ENCODE measurements around the gene COL27A1.

COL27A1 gene

DNA sequence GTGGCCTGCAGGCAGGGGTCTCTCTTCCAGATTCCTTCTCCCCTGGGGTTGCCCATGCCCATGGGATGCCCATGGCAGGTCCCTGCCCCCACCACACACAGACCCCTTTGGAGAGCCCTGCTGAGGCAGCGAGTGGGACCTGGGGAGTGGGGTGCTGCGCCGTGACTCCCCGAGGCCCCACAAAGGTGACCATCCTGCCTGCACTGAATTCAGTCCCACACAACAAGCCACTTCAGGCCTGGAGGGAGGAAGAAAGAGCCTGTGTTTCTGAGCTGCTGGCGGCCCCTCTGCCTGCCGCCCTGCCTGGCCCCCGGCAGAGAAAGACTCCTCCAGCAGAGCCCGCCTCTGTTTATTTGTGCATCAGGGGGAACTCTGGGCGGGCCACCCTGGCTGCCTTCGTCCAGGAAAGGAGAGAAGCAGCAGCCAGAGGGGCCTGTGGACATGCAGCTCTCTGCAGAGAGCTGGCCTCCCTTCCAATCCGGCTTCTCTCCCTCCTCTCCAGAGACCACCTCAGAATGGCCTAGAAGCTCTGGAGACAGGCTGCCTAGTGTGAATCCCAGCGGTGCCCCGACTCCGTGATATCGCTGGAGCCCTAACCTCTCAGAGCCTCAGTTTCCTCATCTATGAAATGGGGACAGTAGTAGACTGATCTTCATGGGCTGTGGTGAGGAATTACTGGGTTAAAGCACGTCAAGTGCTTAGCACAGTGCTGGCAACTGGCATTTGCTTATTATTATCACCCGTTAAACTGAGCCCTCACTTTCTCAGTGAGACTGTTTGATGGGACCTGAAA is 72.9 kb downstream of the COL27A1 start:
- DNase-seq (ENCODE audit: low spot score in 2 of 2) (no peak), ATAC-seq (ENCODE audit: low read depth) (no peak)
- no peaks in the 10 kb centered on the region for H3K9me3 Mint-ChIP-seq
- H3K27me3 Mint-ChIP-seq: peaks cover 14% of the 10 kb centered on the region
- no peak overlapping the region for H3K4me3 Mint-ChIP-seq
- no peaks in the 10 kb centered on the region for H3K4me1 Mint-ChIP-seq
- no peak overlapping the region for H3K27ac Mint-ChIP-seq
- H3K36me3 Mint-ChIP-seq: no peaks in the 10 kb centered on the region

DNA sequence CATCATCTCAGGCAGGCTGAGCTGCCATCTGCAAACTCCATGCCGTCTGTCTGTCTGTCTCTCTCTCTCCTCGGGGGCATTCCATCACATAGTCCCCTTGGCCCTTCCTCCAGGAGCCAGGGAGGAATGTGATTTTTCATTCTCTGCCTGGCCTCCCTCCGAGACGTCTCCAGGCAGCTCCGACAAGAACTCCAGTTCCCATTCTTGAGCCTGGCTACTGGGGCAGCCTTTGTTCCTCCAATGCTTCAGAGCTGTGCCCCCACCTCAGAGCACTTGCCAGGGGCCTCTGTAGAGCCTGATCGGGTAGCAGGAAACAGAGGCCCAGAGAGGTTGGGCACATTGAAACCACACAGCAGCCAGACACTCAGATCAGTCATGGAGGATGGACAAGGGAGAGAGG is 74.0 kb downstream of the COL27A1 start:
- DNase-seq (ENCODE audit: low spot score in 2 of 2): no peak
- Mint-ChIP-seq H3K27ac (no peak overlapping the region), H3K27me3 (peaks cover 10% of the 10 kb centered on the region), H3K4me1 (no peaks in the 10 kb centered on the region), H3K9me3 (no peaks in the 10 kb centered on the region), H3K4me3 (no peak overlapping the region), H3K36me3 (no peaks in the 10 kb centered on the region)
- no peak for ATAC-seq (ENCODE audit: low read depth)

DNA sequence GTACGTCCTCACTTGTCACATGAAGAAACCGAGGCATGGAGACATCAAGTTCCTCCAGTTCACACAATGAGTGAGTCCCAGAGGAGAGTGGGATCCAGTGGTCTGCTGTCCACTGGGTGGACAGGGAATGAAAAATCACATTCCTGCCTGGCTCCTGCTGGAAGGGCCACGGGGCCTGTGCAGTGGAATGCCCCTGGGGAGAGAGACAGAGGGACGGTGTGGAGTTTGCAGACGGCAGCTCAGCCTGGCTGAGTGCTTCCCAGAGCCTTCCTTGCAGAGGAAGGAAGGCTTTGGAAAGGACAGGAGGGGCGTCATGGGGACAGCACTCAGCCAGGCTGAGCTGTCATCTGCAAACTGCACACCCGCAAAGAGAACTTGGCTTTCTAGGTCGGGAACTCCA is 74.7 kb downstream of the COL27A1 start:
- H3K27me3 Mint-ChIP-seq: peaks cover 10% of the 10 kb centered on the region
- ATAC-seq (ENCODE audit: low read depth) (no peak), DNase-seq (ENCODE audit: low spot score in 2 of 2) (no peak)
- no peaks in the 10 kb centered on the region for H3K36me3 Mint-ChIP-seq
- no peak overlapping the region for H3K4me3 Mint-ChIP-seq
- no peaks in the 10 kb centered on the region for H3K4me1 Mint-ChIP-seq
- H3K9me3 Mint-ChIP-seq: no peaks in the 10 kb centered on the region
- H3K27ac Mint-ChIP-seq: no peak overlapping the region

DNA sequence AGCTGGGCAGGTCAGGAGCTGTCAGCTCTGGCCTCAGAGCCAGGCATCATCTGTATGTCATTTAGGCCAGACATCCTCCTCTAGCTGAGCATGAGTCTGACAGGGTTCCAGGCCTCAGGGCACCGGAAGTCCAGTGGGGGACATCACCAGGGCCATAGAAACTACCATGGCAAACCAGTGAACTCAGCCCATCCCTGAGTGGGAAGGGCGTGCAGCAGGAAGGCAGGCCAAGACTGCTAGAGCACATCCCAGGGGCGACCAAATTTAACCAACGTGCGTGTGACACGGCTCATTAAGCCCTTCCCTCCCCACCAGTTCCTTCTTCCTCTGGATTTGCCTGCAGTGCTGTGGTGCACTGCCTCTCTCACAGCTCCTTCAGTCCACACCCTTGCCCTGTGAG is 75.9 kb downstream of the COL27A1 start:
- H3K4me3 Mint-ChIP-seq: no peak overlapping the region
- peaks cover 16% of the 10 kb centered on the region for H3K27me3 Mint-ChIP-seq
- no peaks in the 10 kb centered on the region for H3K9me3 Mint-ChIP-seq
- no peaks in the 10 kb centered on the region for H3K4me1 Mint-ChIP-seq
- no peak overlapping the region for H3K27ac Mint-ChIP-seq
- ATAC-seq (ENCODE audit: low read depth) (no peak), DNase-seq (ENCODE audit: low spot score in 2 of 2) (no peak)
- no peaks in the 10 kb centered on the region for H3K36me3 Mint-ChIP-seq

DNA sequence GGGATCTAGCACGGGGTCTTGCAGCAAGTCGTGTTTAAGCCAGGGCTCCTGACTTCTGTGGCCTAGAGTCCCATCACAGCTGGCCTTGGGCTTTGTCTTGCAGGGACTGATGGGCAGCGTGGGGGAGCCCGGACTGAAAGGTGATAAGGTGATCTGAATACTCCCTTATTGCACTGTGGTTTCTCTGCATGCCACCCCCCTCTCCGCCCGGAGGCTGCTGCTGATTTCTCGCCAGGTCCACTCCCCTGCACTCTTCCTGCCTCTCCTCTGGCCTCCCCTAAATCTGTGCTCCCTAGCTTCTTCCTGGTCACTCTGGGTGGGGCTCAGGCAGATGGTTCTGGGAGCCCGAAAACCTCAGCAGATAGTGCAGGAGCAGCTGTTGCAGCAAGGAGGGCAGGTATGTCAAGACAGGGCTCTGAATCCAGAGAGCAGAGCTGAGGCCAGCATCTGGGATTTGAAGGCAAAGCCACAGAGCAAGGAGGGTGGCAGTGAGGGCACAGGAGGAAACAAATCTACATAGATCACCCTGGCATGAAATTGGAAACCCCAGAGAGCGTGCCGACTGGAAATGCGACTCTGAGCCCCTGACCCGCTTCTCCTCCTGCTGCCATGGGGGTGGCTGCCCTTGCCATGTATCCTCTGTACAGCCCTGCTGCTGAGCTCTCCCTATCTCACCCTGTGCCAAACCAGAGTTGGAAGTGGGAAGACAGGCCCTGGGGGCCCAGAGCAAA is 76.5 kb downstream of the COL27A1 start:
- Mint-ChIP-seq H3K27ac (no peak overlapping the region), H3K36me3 (no peaks in the 10 kb centered on the region), H3K4me3 (no peak overlapping the region), H3K27me3 (peaks cover 17% of the 10 kb centered on the region), H3K4me1 (no peaks in the 10 kb centered on the region), H3K9me3 (no peaks in the 10 kb centered on the region)
- DNase-seq (ENCODE audit: low spot score in 2 of 2) (no peak), ATAC-seq (ENCODE audit: low read depth) (no peak)

DNA sequence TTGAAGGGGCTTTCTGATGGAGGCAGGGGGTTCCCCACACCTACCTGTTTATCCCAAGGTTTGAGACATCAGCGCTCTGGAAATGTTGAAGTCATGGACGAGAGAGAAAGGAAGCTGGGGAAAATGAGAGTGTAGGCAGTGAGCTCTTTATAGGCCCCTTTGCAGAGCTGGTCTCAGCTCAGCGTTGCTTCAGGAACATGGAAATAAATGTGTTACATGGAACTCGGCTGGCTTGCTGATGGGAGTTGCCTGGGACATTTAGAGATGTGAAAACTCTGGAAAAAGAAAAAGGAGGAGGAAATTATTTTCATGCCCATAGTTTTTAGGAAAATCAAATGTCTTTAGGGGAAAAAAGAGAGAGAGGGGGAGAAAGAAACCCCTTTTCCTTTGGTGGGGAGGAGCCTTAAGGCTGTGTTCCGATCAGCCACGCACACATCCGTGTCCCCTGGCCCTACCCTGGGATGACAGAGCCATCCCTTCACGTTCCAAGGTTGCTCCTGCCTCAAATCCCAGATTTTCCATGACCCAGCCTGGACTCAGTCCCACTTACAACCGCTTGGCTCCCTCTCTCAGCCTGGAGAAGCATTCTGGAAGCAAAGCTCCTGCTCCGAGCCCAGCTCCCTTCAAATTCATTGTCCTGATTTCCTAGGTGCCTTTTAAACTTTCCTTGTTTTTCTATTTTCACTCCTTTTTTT is 78.3 kb downstream of the COL27A1 start:
- Mint-ChIP-seq H3K27me3 (peaks cover 14% of the 10 kb centered on the region), H3K9me3 (no peaks in the 10 kb centered on the region), H3K4me3 (no peak overlapping the region), H3K36me3 (no peaks in the 10 kb centered on the region), H3K27ac (no peak overlapping the region), H3K4me1 (no peaks in the 10 kb centered on the region)
- ATAC-seq (ENCODE audit: low read depth): no peak
- DNase-seq (ENCODE audit: low spot score in 2 of 2): no peak

DNA sequence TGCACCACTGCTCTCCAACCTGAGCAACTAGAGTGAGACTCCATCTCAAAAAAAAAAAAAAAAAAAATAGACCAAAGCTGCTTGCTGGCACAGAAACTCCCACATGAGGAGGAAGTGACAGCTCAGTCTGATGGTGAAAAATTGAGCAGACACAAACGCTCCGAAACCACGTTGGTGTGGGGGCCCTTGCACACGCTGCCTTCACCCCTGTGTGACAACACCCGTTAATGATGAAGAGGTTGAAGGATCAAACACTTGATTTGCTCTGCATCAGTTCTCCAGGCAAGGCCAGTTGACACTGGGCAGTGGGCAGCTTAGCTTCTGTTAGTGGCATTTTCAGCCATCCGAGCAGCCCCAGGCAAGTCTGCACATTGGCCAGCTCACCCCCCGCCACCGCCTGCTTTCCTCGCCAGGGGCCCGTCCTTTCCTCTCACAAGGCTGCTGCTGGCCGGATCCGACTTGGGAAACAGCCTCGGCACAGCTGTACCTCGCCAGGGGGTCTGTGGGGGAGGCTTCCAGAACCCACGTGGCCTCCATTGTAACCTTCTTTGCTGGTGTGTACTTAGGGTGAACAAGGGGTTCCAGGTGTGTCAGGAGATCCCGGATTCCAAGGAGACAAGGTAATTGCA is 79.8 kb downstream of the COL27A1 start:
- Mint-ChIP-seq H3K27ac (no peak overlapping the region), H3K9me3 (no peaks in the 10 kb centered on the region), H3K4me1 (no peaks in the 10 kb centered on the region), H3K4me3 (no peak overlapping the region), H3K36me3 (no peaks in the 10 kb centered on the region), H3K27me3 (peaks cover 12% of the 10 kb centered on the region)
- DNase-seq (ENCODE audit: low spot score in 2 of 2) (no peak), ATAC-seq (ENCODE audit: low read depth) (no peak)

DNA sequence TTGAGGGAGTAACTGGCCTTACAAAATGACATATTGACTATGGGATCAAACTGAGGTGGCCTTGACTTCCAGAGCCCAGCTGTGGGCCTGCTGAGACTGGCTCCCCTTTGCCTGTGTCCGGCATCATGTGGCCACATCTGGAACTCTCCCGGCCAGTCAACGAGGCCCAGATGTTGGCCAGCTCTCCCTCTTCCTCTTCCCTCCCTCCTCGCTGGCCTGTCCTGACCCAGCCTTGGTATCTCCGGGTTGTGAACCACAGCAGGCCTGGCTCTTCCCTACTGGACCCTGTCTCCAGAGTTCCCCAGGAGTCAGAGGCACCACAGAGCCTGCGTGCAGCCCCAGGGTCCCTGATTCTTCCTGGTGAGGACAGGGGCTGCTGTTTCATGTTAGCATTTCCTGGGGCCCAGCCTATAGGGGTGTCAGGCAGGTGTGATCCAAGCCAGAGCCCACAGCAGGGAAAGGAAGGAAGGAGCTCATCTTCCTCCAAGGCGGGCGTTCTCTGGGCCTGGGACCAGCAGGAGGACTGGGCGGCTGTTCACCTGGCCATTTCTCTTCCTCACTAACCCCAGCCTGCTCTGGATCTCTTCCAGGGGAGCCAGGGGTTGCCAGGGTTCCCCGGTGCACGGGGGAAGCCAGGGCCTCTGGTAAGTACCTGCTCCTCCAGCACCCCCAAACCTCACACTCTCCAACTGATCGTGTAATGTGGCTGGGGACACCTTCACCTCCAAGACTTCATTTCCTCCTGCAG is 81.2 kb downstream of the COL27A1 start:
- Mint-ChIP-seq H3K27ac (no peak overlapping the region), H3K4me3 (no peak overlapping the region)

DNA sequence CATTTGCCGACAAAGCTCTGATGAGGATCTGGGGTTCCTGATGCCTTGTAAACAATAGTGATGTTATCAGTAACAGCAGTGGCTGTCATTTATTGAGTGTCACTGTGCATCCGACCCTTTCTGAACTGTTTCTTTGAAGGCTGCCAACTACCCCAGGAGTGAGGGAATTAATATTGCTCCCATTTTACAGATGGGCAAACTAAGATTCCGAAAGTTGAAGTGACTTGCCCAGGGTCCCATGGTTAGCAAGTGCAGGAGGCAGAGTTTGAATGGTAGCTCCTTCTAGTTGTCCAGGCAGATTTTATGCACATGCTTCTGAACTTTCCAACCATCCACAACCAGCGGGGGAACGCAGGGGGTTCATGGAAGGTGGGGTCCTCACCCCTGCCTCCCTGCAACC is 81.9 kb downstream of the COL27A1 start:
- Mint-ChIP-seq H3K4me3 (no peak overlapping the region), H3K27me3 (peaks cover 9% of the 10 kb centered on the region), H3K27ac (no peak overlapping the region), H3K9me3 (no peaks in the 10 kb centered on the region), H3K36me3 (no peaks in the 10 kb centered on the region), H3K4me1 (no peaks in the 10 kb centered on the region)
- no peak for DNase-seq (ENCODE audit: low spot score in 2 of 2)
- ATAC-seq (ENCODE audit: low read depth): no peak

More for the DNA sequence above, 81.2 kb downstream of the COL27A1 start:
- peaks cover 9% of the 10 kb centered on the region for H3K27me3 Mint-ChIP-seq
- DNase-seq (ENCODE audit: low spot score in 2 of 2) (no peak), ATAC-seq (ENCODE audit: low read depth) (no peak)
- H3K9me3 Mint-ChIP-seq: no peaks in the 10 kb centered on the region
- H3K36me3 Mint-ChIP-seq: no peaks in the 10 kb centered on the region
- H3K4me1 Mint-ChIP-seq: no peaks in the 10 kb centered on the region

DNA sequence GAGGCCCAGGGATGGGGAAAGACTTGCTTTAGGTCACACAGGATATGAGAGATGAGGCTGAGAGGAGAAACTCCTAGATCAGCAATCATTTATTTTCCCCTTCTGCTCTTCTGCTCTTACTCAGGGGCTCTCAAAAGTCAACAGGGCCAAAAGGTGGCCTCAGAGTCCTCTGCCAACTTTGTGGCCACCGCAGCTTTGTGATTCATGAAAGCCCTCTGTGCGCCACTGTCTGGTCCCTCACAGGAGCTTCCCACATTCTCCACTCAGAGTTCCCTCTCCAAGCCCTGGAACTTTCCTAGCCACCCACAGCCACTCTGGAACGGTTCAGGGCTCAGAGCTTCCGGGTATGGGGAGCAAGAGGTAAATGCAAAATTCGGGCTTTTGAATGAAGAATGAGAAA is 82.4 kb downstream of the COL27A1 start:
- DNase-seq (ENCODE audit: low spot score in 2 of 2): no peak
- H3K4me3 Mint-ChIP-seq: no peak overlapping the region
- H3K27me3 Mint-ChIP-seq: peaks cover 9% of the 10 kb centered on the region
- H3K4me1 Mint-ChIP-seq: no peaks in the 10 kb centered on the region
- no peaks in the 10 kb centered on the region for H3K9me3 Mint-ChIP-seq
- ATAC-seq (ENCODE audit: low read depth): no peak
- H3K27ac Mint-ChIP-seq: no peak overlapping the region
- no peaks in the 10 kb centered on the region for H3K36me3 Mint-ChIP-seq

DNA sequence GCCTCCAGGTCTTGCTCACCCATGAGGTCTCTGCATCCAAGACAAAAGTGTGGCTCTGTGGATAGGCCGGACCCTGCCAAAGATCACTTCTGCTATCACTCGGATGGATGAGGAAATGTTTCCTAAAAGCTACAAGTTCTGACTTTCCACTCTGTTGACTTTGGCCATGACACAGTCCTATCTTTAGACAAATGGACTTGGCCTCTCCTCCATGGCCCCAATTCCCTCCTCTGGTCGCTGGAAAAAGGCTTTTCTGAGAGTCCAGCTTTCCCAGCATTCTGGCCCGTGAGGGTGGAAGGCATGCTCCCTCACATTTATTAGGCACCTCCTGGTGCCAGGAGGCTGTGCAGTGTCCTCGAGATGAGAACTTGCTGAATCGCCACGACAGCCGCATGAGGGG is 83.1 kb downstream of the COL27A1 start:
- no peaks in the 10 kb centered on the region for H3K4me1 Mint-ChIP-seq
- ATAC-seq (ENCODE audit: low read depth) (no peak), DNase-seq (ENCODE audit: low spot score in 2 of 2) (no peak)
- no peaks in the 10 kb centered on the region for H3K36me3 Mint-ChIP-seq
- H3K9me3 Mint-ChIP-seq: no peaks in the 10 kb centered on the region
- no peak overlapping the region for H3K4me3 Mint-ChIP-seq
- H3K27ac Mint-ChIP-seq: no peak overlapping the region
- peaks cover 10% of the 10 kb centered on the region for H3K27me3 Mint-ChIP-seq

DNA sequence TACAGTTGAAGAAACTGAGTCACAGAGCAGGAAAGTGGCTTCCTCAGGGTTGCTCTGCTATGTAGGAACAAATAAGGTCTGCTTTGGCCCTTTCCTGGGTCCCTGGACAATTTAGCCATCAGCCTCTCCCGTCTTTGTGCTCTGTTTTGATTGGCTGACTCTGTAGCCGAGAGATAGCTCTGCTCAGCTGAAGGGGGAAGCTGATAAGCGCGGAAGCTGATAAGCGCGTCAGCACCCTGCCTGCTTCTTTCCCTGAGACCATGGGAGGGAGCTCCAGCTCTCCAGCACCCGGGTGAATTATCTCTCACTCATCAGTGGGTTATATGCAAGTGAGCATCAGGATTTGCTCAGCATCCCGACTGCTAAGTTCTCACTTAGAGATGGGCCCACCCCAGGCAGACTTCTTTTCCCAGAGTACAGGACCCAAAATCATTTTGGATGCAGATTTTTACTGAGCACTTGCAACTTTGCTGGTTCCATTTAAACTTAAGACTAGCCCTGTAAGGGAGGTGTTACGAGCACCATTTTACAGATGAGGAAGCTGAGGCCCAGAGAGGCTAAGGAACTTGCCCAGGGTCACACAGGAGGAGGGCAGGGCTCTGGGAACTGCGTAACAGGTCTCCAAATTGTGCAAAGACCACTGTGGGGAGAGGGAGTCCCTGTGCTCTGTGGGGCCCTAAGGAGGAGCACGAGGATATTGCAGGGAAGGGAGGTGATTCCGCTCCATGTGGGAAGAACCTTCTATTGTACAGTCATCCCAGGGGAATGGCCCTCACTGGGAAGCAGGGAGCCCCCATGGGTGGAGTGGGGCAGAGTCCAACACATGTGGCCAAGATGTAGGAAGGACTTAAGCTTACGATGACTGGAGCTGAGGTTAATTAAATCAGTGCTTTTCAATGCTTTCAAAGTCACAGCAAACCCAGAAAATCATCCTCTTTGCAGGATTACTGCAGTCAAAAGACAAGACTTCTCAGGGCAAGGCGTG is 83.8 kb downstream of the COL27A1 start:
- Mint-ChIP-seq H3K4me3 (no peak overlapping the region), H3K27ac (no peak overlapping the region), H3K4me1 (no peaks in the 10 kb centered on the region), H3K36me3 (no peaks in the 10 kb centered on the region), H3K9me3 (no peaks in the 10 kb centered on the region), H3K27me3 (peaks cover 10% of the 10 kb centered on the region)
- ATAC-seq (ENCODE audit: low read depth) (no peak), DNase-seq (ENCODE audit: low spot score in 2 of 2) (no peak)

DNA sequence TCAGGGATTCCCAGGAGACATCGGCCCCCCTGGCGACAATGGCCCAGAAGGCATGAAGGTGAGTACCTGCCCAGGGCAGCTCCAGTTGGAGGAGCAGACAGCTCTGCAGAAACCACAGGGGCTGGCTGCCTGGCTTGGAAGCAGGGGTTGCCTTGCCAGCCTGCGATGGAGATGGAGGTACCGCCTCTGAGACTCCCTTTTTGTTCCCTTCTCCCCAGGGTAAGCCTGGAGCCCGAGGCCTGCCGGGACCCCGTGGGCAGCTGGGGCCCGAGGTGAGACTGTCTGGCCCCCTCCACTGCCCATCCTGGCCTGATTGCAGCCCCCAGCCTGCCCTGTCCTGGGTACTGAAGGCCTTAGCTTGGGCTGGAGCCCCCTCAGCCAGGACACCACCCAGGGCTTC is 84.9 kb downstream of the COL27A1 start:
- no peak overlapping the region for H3K4me3 Mint-ChIP-seq
- H3K27ac Mint-ChIP-seq: no peak overlapping the region

More for the DNA sequence above, 84.9 kb downstream of the COL27A1 start:
- peaks cover 10% of the 10 kb centered on the region for H3K27me3 Mint-ChIP-seq
- DNase-seq (ENCODE audit: low spot score in 2 of 2): no peak
- no peak for ATAC-seq (ENCODE audit: low read depth)
- H3K4me1 Mint-ChIP-seq: no peaks in the 10 kb centered on the region
- no peaks in the 10 kb centered on the region for H3K36me3 Mint-ChIP-seq
- no peaks in the 10 kb centered on the region for H3K9me3 Mint-ChIP-seq
